HEK293 (cell line): ENCODE measurements around the gene BCL11B.

Source experiments
- CTCF ChIA-PET: fragments of 350-600 bp; formaldehyde crosslinking; extraction: SDS; loops from one replicate; lab custom pipeline; 2021; ENCODE audit warnings: antibody characterized with exemption; lab: Yijun Ruan, JAX
- POLR2A ChIA-PET: fragments of 300-600 bp; formaldehyde crosslinking; extraction: SDS; loops from one replicate; lab custom pipeline; 2020; ENCODE audit warnings: antibody characterized with exemption, inconsistent platforms; lab: Yijun Ruan, JAX
- H3K27ac ChIP-seq: fragments of 200-500 bp; sonication (Bioruptor generic); 2 replicates; pipeline ENCODE4 v1.5.1; 2014; ENCODE audit warnings: low read depth, low read length, control low read depth, inconsistent platforms; ENCODE audit errors: extremely low read depth
- H3K36me3 ChIP-seq, 2 experiments: fragments of 200-500 bp in 1 of 2; sonication (Bioruptor generic) in 1 of 2; 1 replicate in 1 of 2; 2 replicates in 1 of 2; pipeline ENCODE4 v1.5.1; 2014 to 2017; ENCODE audit warnings: inconsistent platforms in 2 of 2, low read length in 2 of 2; ENCODE audit not compliant: control insufficient read depth in 2 of 2, insufficient read depth in 1 of 2
- H3K4me1 ChIP-seq: fragments of 200-500 bp; sonication (Bioruptor generic); 2 replicates; pipeline ENCODE4 v1.5.1; 2014; ENCODE audit warnings: mild to moderate bottlenecking, low read length, inconsistent platforms; ENCODE audit not compliant: control insufficient read depth, insufficient read depth
- H3K4me3 ChIP-seq: 2 replicates; pipeline ENCODE4 v1.5.1; 2011; ENCODE audit warnings: low read depth, mild to moderate bottlenecking, control low read depth, low read length, moderate library complexity
- H3K9me3 ChIP-seq: fragments of 200-500 bp; sonication (Bioruptor generic); 2 replicates; pipeline ENCODE4 v1.5.1; 2014; ENCODE audit warnings: low read depth, low read length, inconsistent platforms; ENCODE audit not compliant: control insufficient read depth, insufficient read depth
- CTCF ChIP-seq: fragments of 450-650 bp; formaldehyde crosslinking; IDR thresholded peaks from 2 replicates; pipeline ENCODE4 v1.5.1; 2016; ENCODE audit warnings: missing biosample characterization, missing genetic modification characterization
- GLIS1 ChIP-seq: fragments of 450-650 bp; formaldehyde crosslinking; IDR thresholded peaks from 2 replicates; pipeline ENCODE4 v1.5.1; 2016; ENCODE audit warnings: missing biosample characterization, missing genetic modification characterization
- GLIS2 ChIP-seq: fragments of 450-650 bp; formaldehyde crosslinking; IDR thresholded peaks from 2 replicates; pipeline ENCODE4 v1.5.1; 2016; ENCODE audit warnings: missing biosample characterization, missing genetic modification characterization
- KLF8 ChIP-seq: fragments of 450-650 bp; formaldehyde crosslinking; IDR thresholded peaks from 2 replicates; pipeline ENCODE4 v1.5.1; 2016; ENCODE audit warnings: missing biosample characterization, missing genetic modification characterization
- ZBTB17 ChIP-seq: fragments of 450-650 bp; formaldehyde crosslinking; IDR thresholded peaks from 2 replicates; pipeline ENCODE4 v1.5.1; 2016; ENCODE audit warnings: missing biosample characterization, missing genetic modification characterization
- ZFP3 ChIP-seq: fragments of 450-650 bp; formaldehyde crosslinking; IDR thresholded peaks from 2 replicates; pipeline ENCODE4 v1.5.1; 2016; ENCODE audit warnings: low read depth, missing biosample characterization, missing genetic modification characterization
- ZIC2 ChIP-seq: fragments of 450-650 bp; formaldehyde crosslinking; IDR thresholded peaks from 2 replicates; pipeline ENCODE4 v1.5.1; 2016; ENCODE audit warnings: missing biosample characterization, missing genetic modification characterization
- ZNF121 ChIP-seq: fragments of 450-650 bp; formaldehyde crosslinking; IDR thresholded peaks from 2 replicates; pipeline ENCODE4 v1.5.1; 2016; ENCODE audit warnings: missing biosample characterization, missing genetic modification characterization
- ZNF146 ChIP-seq: fragments of 450-650 bp; formaldehyde crosslinking; IDR thresholded peaks from 2 replicates; pipeline ENCODE4 v1.5.1; 2016; ENCODE audit warnings: missing biosample characterization, missing genetic modification characterization
- ZNF175 ChIP-seq: fragments of 450-650 bp; formaldehyde crosslinking; IDR thresholded peaks from 2 replicates; pipeline ENCODE4 v1.5.1; 2016; ENCODE audit warnings: missing biosample characterization, missing genetic modification characterization
- ZNF280D ChIP-seq: fragments of 450-650 bp; formaldehyde crosslinking; IDR thresholded peaks from 2 replicates; pipeline ENCODE4 v1.5.1; 2016; ENCODE audit warnings: missing biosample characterization, missing genetic modification characterization
- ZNF521 ChIP-seq: fragments of 450-650 bp; formaldehyde crosslinking; IDR thresholded peaks from 2 replicates; pipeline ENCODE4 v1.5.1; 2017; ENCODE audit warnings: missing biosample characterization, mild to moderate bottlenecking, missing genetic modification characterization
- ZNF580 ChIP-seq: fragments of 450-650 bp; formaldehyde crosslinking; IDR thresholded peaks from 2 replicates; pipeline ENCODE4 v1.5.1; 2016; ENCODE audit warnings: missing biosample characterization, missing genetic modification characterization
- ZNF623 ChIP-seq: fragments of 450-650 bp; formaldehyde crosslinking; IDR thresholded peaks from 2 replicates; pipeline ENCODE4 v1.5.1; 2016; ENCODE audit warnings: missing biosample characterization, missing genetic modification characterization

The BCL11B gene

GRCh38 chr14:99125113-99125512 lies 146.9 kb downstream of the BCL11B start (continued):
- no peak for TF ChIP-seq ZNF175
- no peak for TF ChIP-seq ZNF121
- TF ChIP-seq ZFP3 (tag by site-specific recombination), result no peak
- TF ChIP-seq ZNF521, result no peak
- no peak for TF ChIP-seq KLF8 (tag by site-specific recombination)

- ChIA-PET POLR2A (no interaction called here), CTCF (interaction anchor here (0.6 kb wide), 1 partner anchor 495 kb away, joined by 5 read pairs; no protein-coding TSS in a partner anchor)
- no peak for TF ChIP-seq ZNF623 (tag by site-specific recombination)
- no peak for TF ChIP-seq ZBTB17 (tag by site-specific recombination)
- peak; percentile 58 for TF ChIP-seq ZIC2 (tag by site-specific recombination)
- peak; percentile 74 for TF ChIP-seq GLIS1 (tag by site-specific recombination)
- peak; percentile 56; the same call in 1 of the 2 replicates for TF ChIP-seq CTCF
- 0 out of 2 replicates have a peak, but pooled peaks have one; percentile 24 for TF ChIP-seq GLIS2 (tag by site-specific recombination)
Measured at GRCh38 chr14:99124482-99125105, 147.4 kb downstream of the BCL11B start.

GRCh38 chr14:99123208-99123870 lies 148.7 kb downstream of the BCL11B start:
- H3K9me3 ChIP-seq, result no peaks in the 10 kb centered on the region
- ChIA-PET CTCF (interaction anchor here (0.6 kb wide), 1 partner anchor 30 kb away, joined by 4 read pairs; no protein-coding TSS in a partner anchor), POLR2A (no interaction called here)
- peaks cover 16% of the 10 kb centered on the region for H3K4me1 ChIP-seq
- H3K27ac ChIP-seq, result no peak overlapping the region; the same call in 1 of the 2 replicates
- H3K36me3 ChIP-seq, result no peaks in the 10 kb centered on the region
- H3K4me3 ChIP-seq, result no peak overlapping the region
- TF ChIP-seq GLIS1 (tag by site-specific recombination) (peak; percentile 78), ZNF580 (tag by site-specific recombination) (0 out of 2 replicates have a peak, but pooled peaks have one; percentile 35), ZNF280D (no peak), ZNF146 (tag by site-specific recombination) (peak; percentile 91)
- TF ChIP-seq, all 188 proteins: peak for 3

More at GRCh38 chr14:99124482-99125105, 147.4 kb downstream of the BCL11B start:
- Histone ChIP-seq H3K4me3 (no peak overlapping the region), H3K27ac (no peak overlapping the region), H3K4me1 (peaks cover 16% of the 10 kb centered on the region), H3K36me3 (no peaks in the 10 kb centered on the region), H3K9me3 (no peaks in the 10 kb centered on the region)
